ENCODE measurements around the gene CAMTA1.

Gene CAMTA1

DNA sequence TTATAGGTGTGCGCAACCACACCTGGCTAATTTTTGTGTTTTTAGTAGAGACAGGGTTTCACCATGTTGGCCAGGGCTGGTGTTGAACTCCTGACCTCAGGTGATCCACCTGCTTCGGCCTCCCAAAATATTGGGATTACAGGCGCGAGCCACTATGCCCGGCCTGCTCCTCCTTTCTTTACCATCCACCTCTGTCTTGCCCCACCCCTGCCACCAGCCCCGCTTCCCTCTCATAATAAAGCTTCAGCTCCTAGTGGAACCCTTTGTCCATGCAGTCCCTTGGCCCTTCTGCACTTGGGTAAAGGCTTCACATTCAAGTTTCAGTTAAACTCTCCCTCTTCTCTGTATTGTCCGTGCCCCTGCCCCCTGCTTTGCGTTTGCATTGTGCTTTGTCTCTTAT is 120.1 kb downstream of the CAMTA1 start:
- H3K4me3 ChIP-seq (ENCODE audit: low read length), result no peak overlapping the region
- H3K27ac ChIP-seq (ENCODE audit: low read length), result no peak overlapping the region
- peaks cover 11% of the 10 kb centered on the region for H3K4me1 ChIP-seq (ENCODE audit: control insufficient read depth, low read depth, low read length)
- H3K9me3 ChIP-seq (ENCODE audit: control insufficient read depth, low read depth, low read length), result no peaks in the 10 kb centered on the region
- H3K27me3 ChIP-seq (ENCODE audit: control insufficient read depth, insufficient read depth, low read length), result no peaks in the 10 kb centered on the region
- H3K36me3 ChIP-seq (ENCODE audit: control insufficient read depth, low read depth, low read length), result no peaks in the 10 kb centered on the region
- H3K9ac ChIP-seq (ENCODE audit: low read length), result no peak overlapping the region

DNA sequence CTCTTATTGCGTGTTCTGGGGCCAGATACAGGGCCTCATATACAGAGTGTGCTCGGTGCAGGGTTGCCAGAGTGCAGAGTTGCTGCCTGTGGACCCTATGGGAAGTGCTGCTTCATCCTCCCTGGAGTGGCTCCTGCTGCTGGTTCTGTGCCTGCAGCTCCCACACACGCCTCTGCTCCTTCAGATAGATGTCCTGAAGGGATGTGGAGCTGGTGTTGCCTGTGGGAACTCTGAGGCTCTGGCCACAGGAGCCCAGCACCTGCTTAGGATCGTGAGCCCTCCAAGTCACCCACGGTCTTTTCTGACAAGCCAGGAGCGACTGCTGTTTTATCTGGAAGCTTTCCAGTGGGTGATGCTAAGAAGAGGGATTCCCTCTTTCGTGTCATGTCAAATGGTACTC is 120.5 kb downstream of the CAMTA1 start:
- no peaks in the 10 kb centered on the region for H3K9me3 ChIP-seq (ENCODE audit: control insufficient read depth, low read depth, low read length)
- H3K9ac ChIP-seq (ENCODE audit: low read length), result no peak overlapping the region
- no peak overlapping the region for H3K27ac ChIP-seq (ENCODE audit: low read length)
- no peaks in the 10 kb centered on the region for H3K27me3 ChIP-seq (ENCODE audit: control insufficient read depth, insufficient read depth, low read length)
- peaks cover 11% of the 10 kb centered on the region for H3K4me1 ChIP-seq (ENCODE audit: control insufficient read depth, low read depth, low read length)
- H3K4me3 ChIP-seq (ENCODE audit: low read length), result no peak overlapping the region
- H3K36me3 ChIP-seq (ENCODE audit: control insufficient read depth, low read depth, low read length), result no peaks in the 10 kb centered on the region

- Histone ChIP-seq H3K4me3 (ENCODE audit: low read length) (no peak overlapping the region), H3K9me3 (ENCODE audit: control insufficient read depth, low read depth, low read length) (no peaks in the 10 kb centered on the region), H3K27ac (ENCODE audit: low read length) (peak overlapping the region; percentile 21), H3K36me3 (ENCODE audit: control insufficient read depth, low read depth, low read length) (no peaks in the 10 kb centered on the region), H3K4me1 (ENCODE audit: control insufficient read depth, low read depth, low read length) (peaks cover 16% of the 10 kb centered on the region), H3K27me3 (ENCODE audit: control insufficient read depth, insufficient read depth, low read length) (no peaks in the 10 kb centered on the region), H3K9ac (ENCODE audit: low read length) (no peak overlapping the region)
These were observed 121.5 kb downstream of the CAMTA1 start for GRCh38 chr1:6906783-6907182.

DNA sequence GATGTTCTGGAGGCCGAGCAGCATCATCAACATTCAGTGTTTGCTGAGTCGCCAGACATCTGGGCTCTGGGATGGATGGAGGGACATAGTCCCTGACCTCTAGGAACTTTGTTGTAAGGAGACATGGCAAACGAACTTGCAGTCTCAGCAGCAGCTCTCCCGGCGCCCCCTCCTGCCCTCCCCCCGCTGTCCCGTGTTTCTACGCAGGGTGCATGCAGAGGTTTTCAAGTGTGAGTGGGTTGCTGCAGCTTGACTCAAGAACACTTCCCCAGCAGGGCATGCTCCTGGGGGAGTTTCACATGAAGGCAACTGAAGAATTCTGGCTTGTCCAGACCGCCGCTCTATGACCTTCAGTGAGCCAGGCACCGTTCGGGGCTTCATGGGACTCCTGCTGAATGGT is 121.9 kb downstream of the CAMTA1 start:
- H3K36me3 ChIP-seq (ENCODE audit: control insufficient read depth, low read depth, low read length), result no peaks in the 10 kb centered on the region
- no peak overlapping the region for H3K27ac ChIP-seq (ENCODE audit: low read length)
- peaks cover 20% of the 10 kb centered on the region for H3K4me1 ChIP-seq (ENCODE audit: control insufficient read depth, low read depth, low read length)
- no peak overlapping the region for H3K4me3 ChIP-seq (ENCODE audit: low read length)
- H3K9me3 ChIP-seq (ENCODE audit: control insufficient read depth, low read depth, low read length), result no peaks in the 10 kb centered on the region
- no peaks in the 10 kb centered on the region for H3K27me3 ChIP-seq (ENCODE audit: control insufficient read depth, insufficient read depth, low read length)
- no peak overlapping the region for H3K9ac ChIP-seq (ENCODE audit: low read length)

- H3K27ac ChIP-seq (ENCODE audit: low read length), result no peak overlapping the region
- no peak overlapping the region for H3K4me3 ChIP-seq (ENCODE audit: low read length)
- no peaks in the 10 kb centered on the region for H3K36me3 ChIP-seq (ENCODE audit: control insufficient read depth, low read depth, low read length)
- H3K9ac ChIP-seq (ENCODE audit: low read length), result no peak overlapping the region
- H3K4me1 ChIP-seq (ENCODE audit: control insufficient read depth, low read depth, low read length), result peaks cover 26% of the 10 kb centered on the region
- H3K9me3 ChIP-seq (ENCODE audit: control insufficient read depth, low read depth, low read length), result no peaks in the 10 kb centered on the region
- H3K27me3 ChIP-seq (ENCODE audit: control insufficient read depth, insufficient read depth, low read length), result no peaks in the 10 kb centered on the region
These were observed 122.6 kb downstream of the CAMTA1 start for GRCh38 chr1:6907676-6908434.

DNA sequence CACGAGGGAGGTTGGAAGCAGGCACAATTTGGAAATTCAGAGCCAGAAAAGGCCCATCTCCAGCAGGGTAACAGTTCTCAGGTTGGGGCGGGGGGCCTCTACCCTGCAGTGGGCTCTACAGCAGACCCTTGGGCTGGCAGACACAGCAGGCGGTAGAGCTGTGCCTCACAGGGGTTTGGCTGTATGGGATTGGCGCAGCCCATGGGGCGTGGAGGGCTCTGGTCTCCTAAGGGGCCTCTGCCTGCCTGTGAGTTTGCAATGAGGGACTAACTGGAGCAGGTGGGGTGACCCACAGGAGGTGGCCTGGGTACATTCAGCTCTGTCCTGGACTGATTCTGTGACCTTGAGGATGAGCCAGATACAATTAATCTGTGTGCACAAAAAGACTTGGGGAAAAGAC is 124.1 kb downstream of the CAMTA1 start:
- Histone ChIP-seq H3K27ac (ENCODE audit: low read length) (no peak overlapping the region), H3K36me3 (ENCODE audit: control insufficient read depth, low read depth, low read length) (no peaks in the 10 kb centered on the region), H3K9me3 (ENCODE audit: control insufficient read depth, low read depth, low read length) (no peaks in the 10 kb centered on the region), H3K4me3 (ENCODE audit: low read length) (no peak overlapping the region), H3K4me1 (ENCODE audit: control insufficient read depth, low read depth, low read length) (peaks cover 27% of the 10 kb centered on the region), H3K9ac (ENCODE audit: low read length) (no peak overlapping the region), H3K27me3 (ENCODE audit: control insufficient read depth, insufficient read depth, low read length) (no peaks in the 10 kb centered on the region)

DNA sequence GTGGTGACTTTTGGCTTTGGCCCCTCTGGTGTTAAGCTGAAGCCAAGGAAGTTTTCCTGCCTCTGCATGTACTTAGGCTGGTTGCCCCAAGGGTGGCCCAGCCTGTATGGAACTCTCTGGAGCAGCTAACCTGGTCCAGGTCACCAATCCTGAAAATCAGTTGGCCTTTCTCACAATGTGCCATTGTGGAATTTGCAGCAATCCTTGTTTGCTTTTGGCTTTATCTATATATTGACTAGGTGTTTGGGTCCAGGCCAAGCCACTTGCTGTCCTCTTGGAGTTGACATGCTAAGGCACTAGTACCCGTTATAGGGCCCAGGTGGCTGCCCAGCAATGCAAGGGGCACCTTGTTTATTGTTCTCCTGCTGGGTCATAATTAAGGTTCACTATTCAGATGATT is 124.6 kb downstream of the CAMTA1 start:
- Histone ChIP-seq H3K4me1 (ENCODE audit: control insufficient read depth, low read depth, low read length) (peaks cover 27% of the 10 kb centered on the region), H3K9ac (ENCODE audit: low read length) (no peak overlapping the region), H3K27me3 (ENCODE audit: control insufficient read depth, insufficient read depth, low read length) (no peaks in the 10 kb centered on the region), H3K9me3 (ENCODE audit: control insufficient read depth, low read depth, low read length) (no peaks in the 10 kb centered on the region), H3K27ac (ENCODE audit: low read length) (no peak overlapping the region), H3K4me3 (ENCODE audit: low read length) (no peak overlapping the region), H3K36me3 (ENCODE audit: control insufficient read depth, low read depth, low read length) (no peaks in the 10 kb centered on the region)

DNA sequence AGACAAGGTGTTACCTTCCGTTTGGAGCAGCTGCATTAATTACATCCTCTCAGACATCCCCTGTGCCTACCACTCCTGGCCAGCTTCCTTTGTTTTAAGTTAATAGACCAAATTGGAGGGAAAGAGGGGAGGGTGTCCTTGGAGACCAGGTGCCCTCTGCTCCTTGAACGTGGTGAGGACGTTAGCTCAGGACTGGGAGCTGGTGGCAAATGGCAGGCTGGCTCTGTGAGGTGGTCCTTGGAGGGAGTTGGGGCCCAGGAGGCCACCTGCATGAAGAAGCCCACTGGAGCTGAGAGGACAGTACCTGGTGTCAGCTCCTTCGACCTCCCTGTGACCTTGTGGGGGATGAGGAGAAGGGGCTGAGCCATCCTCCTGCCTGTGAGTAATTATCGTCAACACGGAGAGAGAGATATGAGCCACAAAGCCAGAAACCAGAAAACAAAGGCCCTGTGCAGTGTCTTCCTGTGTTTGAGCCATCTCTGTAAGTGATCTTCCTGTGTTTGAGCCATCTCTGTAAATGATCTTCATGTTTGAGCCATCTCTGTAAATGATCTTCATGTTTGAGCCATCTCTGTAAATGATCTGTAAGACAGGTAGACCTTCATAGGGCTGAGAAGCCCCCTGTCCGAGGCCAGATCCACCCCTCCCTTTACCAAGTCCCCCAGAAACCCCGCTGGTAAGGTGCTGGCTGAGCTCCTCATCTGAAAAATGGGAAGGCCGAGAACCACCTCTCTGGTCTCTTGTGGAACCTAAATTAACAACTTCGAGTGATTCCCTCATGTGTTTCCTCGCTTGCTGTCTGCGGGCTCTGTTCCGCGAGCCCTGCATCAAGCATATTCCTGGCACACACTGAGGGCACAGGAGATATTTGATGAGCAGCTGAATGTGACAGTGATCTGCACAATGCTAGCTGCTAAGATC is 126.0 kb downstream of the CAMTA1 start:
- no peak overlapping the region for H3K4me3 ChIP-seq (ENCODE audit: low read length)
- no peaks in the 10 kb centered on the region for H3K9me3 ChIP-seq (ENCODE audit: control insufficient read depth, low read depth, low read length)
- no peaks in the 10 kb centered on the region for H3K27me3 ChIP-seq (ENCODE audit: control insufficient read depth, insufficient read depth, low read length)
- H3K36me3 ChIP-seq (ENCODE audit: control insufficient read depth, low read depth, low read length), result no peaks in the 10 kb centered on the region
- peaks cover 25% of the 10 kb centered on the region for H3K4me1 ChIP-seq (ENCODE audit: control insufficient read depth, low read depth, low read length)
- no peak overlapping the region for H3K27ac ChIP-seq (ENCODE audit: low read length)
- no peak overlapping the region for H3K9ac ChIP-seq (ENCODE audit: low read length)

DNA sequence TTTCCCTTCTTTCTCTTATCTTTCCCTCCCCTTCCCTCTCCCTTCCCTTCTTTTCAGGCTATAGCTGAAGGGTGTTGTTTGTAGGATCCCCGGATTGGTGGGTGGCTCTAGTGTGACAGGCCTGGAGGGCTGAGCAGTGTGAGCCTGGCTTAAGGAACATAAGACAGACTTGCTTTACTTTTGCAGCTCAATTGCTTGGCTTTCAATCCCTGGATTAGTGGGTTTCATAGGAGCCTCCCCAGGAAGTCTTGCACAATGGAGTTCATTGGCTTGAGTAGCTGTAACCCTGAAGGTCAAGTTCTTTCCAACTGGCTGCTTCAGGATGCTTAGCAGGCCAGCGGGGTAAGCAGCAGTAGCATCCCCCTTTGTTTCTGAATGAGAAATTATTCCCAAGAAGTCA is 126.7 kb downstream of the CAMTA1 start:
- no peaks in the 10 kb centered on the region for H3K9me3 ChIP-seq (ENCODE audit: control insufficient read depth, low read depth, low read length)
- no peak overlapping the region for H3K27ac ChIP-seq (ENCODE audit: low read length)
- H3K9ac ChIP-seq (ENCODE audit: low read length), result no peak overlapping the region
- H3K4me3 ChIP-seq (ENCODE audit: low read length), result no peak overlapping the region
- peaks cover 18% of the 10 kb centered on the region for H3K4me1 ChIP-seq (ENCODE audit: control insufficient read depth, low read depth, low read length)
- no peaks in the 10 kb centered on the region for H3K36me3 ChIP-seq (ENCODE audit: control insufficient read depth, low read depth, low read length)
- H3K27me3 ChIP-seq (ENCODE audit: control insufficient read depth, insufficient read depth, low read length), result no peaks in the 10 kb centered on the region

DNA sequence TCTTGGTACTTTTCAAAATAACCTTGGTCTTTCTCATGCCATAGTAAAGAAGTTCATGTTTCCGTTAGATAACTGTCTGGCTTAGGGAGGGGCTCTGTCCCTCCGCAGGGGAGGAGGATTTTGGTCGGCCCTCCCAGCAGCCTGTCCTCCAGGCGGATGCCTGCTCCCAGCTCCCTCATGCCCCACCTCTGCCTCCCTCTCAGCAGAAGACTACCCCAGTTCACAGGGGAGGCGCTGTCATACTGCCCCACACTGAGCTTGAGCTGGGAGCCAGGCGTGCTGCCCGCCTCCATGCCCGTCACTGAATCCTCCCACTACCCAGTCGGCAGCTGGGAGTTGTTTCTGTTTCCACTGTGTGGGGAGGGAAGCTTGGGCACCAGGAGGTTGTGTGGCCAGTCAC is 127.3 kb downstream of the CAMTA1 start:
- H3K27me3 ChIP-seq (ENCODE audit: control insufficient read depth, insufficient read depth, low read length), result no peaks in the 10 kb centered on the region
- H3K4me1 ChIP-seq (ENCODE audit: control insufficient read depth, low read depth, low read length), result peaks cover 16% of the 10 kb centered on the region
- no peak overlapping the region for H3K9ac ChIP-seq (ENCODE audit: low read length)
- H3K27ac ChIP-seq (ENCODE audit: low read length), result no peak overlapping the region
- no peaks in the 10 kb centered on the region for H3K9me3 ChIP-seq (ENCODE audit: control insufficient read depth, low read depth, low read length)
- H3K36me3 ChIP-seq (ENCODE audit: control insufficient read depth, low read depth, low read length), result no peaks in the 10 kb centered on the region
- H3K4me3 ChIP-seq (ENCODE audit: low read length), result no peak overlapping the region

DNA sequence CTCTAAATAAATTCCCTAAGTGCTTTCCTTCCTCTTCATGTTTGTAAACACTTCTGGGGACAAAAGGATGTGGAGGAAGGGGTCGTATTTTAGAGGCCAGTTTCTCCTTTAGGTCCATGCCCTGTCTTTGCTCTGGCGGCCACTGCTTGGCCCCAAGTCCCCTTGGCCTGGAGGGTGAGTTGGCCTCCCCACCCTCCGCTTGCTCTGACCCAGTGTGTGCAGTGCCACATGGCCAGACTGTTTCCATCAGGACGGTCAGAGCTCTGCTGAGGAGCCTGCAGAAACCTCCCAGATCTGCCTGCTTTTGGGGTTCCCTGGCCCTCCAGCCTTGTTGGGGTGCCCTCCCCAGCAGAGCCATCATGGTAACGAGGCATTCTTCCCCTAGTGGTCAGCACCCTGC is 127.8 kb downstream of the CAMTA1 start:
- no peak overlapping the region for H3K9ac ChIP-seq (ENCODE audit: low read length)
- peaks cover 16% of the 10 kb centered on the region for H3K4me1 ChIP-seq (ENCODE audit: control insufficient read depth, low read depth, low read length)
- H3K27ac ChIP-seq (ENCODE audit: low read length), result no peak overlapping the region
- no peak overlapping the region for H3K4me3 ChIP-seq (ENCODE audit: low read length)
- no peaks in the 10 kb centered on the region for H3K9me3 ChIP-seq (ENCODE audit: control insufficient read depth, low read depth, low read length)
- H3K27me3 ChIP-seq (ENCODE audit: control insufficient read depth, insufficient read depth, low read length), result no peaks in the 10 kb centered on the region
- H3K36me3 ChIP-seq (ENCODE audit: control insufficient read depth, low read depth, low read length), result no peaks in the 10 kb centered on the region
